GM23248 (cell line): ENCODE data around the gene TRIM17.

Source experiments
- EZH2 ChIP-seq: fragments of 200-600 bp; sonication (generic); IDR thresholded peaks from 2 replicates; pipeline ENCODE4 v1.6.1; 2018; ENCODE audit warnings: antibody characterized with exemption, mild to moderate bottlenecking; ENCODE audit not compliant: insufficient read depth, poor library complexity, severe bottlenecking
- EZH2phosphoT487 ChIP-seq: fragments of 200-600 bp; sonication (generic); IDR thresholded peaks from 2 replicates; pipeline ENCODE4 v1.6.1; 2018; ENCODE audit warnings: antibody characterized with exemption, moderate library complexity, mild to moderate bottlenecking, low read depth; ENCODE audit not compliant: insufficient read depth

GRCh38 chr1:228407106-228408040 is 9.3 kb downstream of the TRIM17 start:
- no peak for TF ChIP-seq EZH2
- no peak for TF ChIP-seq EZH2phosphoT487
